NCI-H1930 (cell line): Measurements from ENCODE around the gene TMEM59L.
"Not testable (repeated sequence)": the region's sequence is repeated elsewhere in the genome, so short reads cannot be mapped to it uniquely, and the experiment has no call there.

ENCODE experiments used
- DNase-seq, 2 experiments: peaks; one replicate each; lab custom pipeline; 2025; lab: John Stamatoyannopoulos, UW

TMEM59L gene

GRCh38 chr19:18612772-18613588 lies at the start of gene TMEM59L:
TSS of gene TMEM59L (plus strand) at chr19:18612870. CDS start at chr19:18612959, 89 bp downstream.
- no peak for DNase-seq

GRCh38 chr19:18566953-18567352 lies 45.7 kb upstream of the TMEM59L start:
- DNase-seq = no peak

- DNase-seq = no peak
Measured at GRCh38 chr19:18568367-18568766, 44.3 kb upstream of the TMEM59L start.

GRCh38 chr19:18571564-18572344 lies 40.9 kb upstream of the TMEM59L start, which contains the start of gene UBA52:
TSS of gene UBA52 (plus strand) at chr19:18571857. CDS start at chr19:18573301, 1,444 bp downstream.
- peak; percentile 90 to 94 for DNase-seq

- DNase-seq = no peak
Measured at GRCh38 chr19:18574691-18575291, 37.9 kb upstream of the TMEM59L start.

GRCh38 chr19:18576383-18576782 lies 36.3 kb upstream of the TMEM59L start:
- DNase-seq = no peak

- no peak for DNase-seq
Measured at GRCh38 chr19:18577365-18577914, 35.2 kb upstream of the TMEM59L start.

- DNase-seq = no peak
Measured at GRCh38 chr19:18580311-18580710, 32.4 kb upstream of the TMEM59L start.

- no peak for DNase-seq
Measured at GRCh38 chr19:18586306-18586705, 26.4 kb upstream of the TMEM59L start.

- DNase-seq = no peak
Measured at GRCh38 chr19:18587561-18587960, 25.1 kb upstream of the TMEM59L start.

GRCh38 chr19:18587962-18588610 lies 24.6 kb upstream of the TMEM59L start:
- DNase-seq = no peak

GRCh38 chr19:18588611-18589379 lies 23.9 kb upstream of the TMEM59L start, which contains the start of gene REX1BD:
TSS of gene REX1BD (plus strand) at chr19:18588798. CDS start at chr19:18588802, 4 bp downstream.
- peak; percentile 61 to 74 for DNase-seq

GRCh38 chr19:18589380-18590272 lies 23.0 kb upstream of the TMEM59L start:
- peak; percentile 43 to 54 for DNase-seq

- peak; percentile 77 to 93 for DNase-seq
Measured at GRCh38 chr19:18590273-18591272, 22.1 kb upstream of the TMEM59L start.

- DNase-seq = no peak
Measured at GRCh38 chr19:18591735-18592385, 20.8 kb upstream of the TMEM59L start.

GRCh38 chr19:18592732-18593131 lies 19.9 kb upstream of the TMEM59L start:
- not testable (repeated sequence) for DNase-seq

- no peak for DNase-seq
Measured at GRCh38 chr19:18593367-18594095, 19.1 kb upstream of the TMEM59L start.
